Measurements from ENCODE around the gene WWOX.
A peak's percentile ranks its signal among the peaks of the same experiment; 100 is the strongest.

WWOX gene

GRCh38 chr16:78896280-78896679, 796.8 kb downstream of the WWOX start:
- DNase-seq = no peak

DNA sequence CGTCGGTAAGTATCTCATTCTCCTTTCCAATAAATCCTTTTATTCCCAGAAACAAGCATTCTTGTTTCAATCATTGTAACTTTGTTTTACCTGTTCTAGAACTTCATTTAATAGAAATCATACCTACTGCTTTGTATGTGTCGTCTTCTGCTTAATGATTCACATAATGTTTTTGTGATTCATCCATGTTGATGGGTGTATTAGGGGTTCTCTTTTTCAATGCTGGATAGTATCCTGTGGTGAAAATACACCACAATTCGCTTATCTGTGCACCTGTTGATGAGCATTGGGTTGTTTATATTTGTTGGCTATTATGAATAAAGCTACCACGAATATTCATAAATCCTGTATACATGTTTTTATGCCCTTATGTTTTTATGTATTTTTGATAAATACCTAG, 797.8 kb downstream of the WWOX start:
- DNase-seq = no peak

- no peak for DNase-seq
These were observed 800.8 kb downstream of the WWOX start for GRCh38 chr16:78900044-78900811.

DNA sequence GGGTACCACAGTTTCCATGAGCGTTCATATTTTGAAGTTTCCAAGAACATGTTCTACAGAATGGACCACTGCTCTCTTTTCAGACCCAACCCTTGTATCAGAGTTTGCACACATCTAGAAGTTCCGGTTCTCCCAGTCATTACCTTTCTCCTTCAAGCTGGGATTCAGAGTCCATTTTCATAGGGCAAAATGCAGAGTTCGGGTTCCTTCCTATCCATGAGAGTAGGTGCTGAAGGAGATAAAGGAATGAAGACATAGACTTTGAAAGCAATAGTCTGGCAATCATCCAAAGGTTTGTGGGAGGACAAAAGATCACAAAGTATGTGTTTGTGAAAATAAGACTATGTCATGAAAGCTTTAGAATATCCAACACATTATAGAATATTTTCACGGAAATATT, 801.5 kb downstream of the WWOX start:
- no peak for DNase-seq

- no peak for DNase-seq
These were observed 802.9 kb downstream of the WWOX start for GRCh38 chr16:78902321-78902720.

- no peak for DNase-seq
These were observed 803.8 kb downstream of the WWOX start for GRCh38 chr16:78903237-78903636.

DNA sequence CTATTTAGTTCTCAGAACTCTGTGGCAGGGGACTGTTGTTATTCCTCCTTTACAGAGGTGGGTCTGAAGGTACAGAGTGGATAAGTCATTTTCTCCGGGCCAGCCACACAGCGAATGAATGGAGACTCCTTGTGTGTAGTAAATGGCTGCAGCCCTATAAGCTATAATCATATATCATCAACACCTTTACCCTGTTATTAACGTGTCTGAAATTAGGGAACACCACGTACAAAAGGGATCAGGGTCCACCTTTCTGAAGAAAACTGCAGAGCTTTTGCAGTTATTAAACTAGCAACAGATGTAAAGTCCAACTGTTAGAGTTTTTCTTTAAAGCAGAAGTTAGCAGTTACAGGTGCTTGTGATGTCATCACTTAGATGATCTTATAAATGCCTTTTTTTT, 804.4 kb downstream of the WWOX start:
- no peak for DNase-seq

GRCh38 chr16:78906135-78906534, 806.7 kb downstream of the WWOX start:
- DNase-seq = no peak

- DNase-seq = no peak
These were observed 809.8 kb downstream of the WWOX start for GRCh38 chr16:78909226-78909625.

DNA sequence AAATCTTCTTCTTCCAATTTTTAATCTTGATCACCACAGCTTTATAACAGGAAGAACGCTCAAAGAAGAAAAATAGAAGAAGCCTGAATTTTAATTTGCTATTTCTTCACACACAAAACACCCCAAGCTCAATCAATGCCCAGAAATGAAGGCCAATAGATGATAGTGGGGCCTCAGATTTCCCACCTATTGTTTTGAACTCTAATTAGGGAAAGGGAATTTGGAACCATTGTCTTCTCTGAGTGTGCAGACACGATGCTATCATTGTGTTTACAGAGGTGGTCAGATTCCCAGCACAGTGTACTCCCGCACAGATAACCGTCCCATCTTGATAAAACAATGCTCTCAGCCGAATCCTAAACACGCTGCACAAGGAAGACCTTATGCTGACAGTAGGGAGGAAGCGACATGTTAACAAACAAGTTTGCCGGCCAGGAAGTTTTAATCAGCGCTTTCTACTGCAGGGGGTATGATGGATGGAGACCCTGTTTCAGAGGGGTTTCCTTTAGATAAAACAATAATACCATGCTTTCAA, 816.4 kb downstream of the WWOX start:
- no peak for DNase-seq

DNA sequence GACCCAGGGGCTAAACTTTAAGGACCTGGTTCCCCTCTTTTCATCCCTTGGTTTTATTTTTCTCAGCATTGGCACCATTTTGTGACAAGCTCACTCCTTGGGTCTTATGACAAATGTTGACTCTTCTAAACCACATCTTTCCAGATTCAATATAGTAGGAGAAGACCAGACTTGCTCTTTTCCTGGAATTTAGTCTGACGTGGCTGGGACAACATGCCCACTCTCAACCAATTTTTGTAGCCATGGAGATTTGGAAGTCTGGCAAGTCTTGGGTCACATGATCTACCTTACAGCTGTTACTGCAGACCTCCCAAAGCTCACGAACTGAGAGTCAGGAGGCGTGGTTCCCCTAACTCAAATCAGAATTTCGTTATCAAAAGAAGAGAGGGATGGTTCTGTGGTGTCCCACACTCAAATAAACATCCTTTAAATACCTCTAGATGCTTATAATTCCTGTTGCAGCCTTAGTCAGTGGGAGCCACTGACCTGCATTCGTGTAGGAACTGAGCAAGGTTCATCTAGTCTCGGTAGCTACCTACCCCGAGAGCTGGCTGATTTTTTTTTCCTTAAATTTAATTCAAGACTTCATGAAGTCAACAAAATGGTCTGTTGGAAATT, 817.6 kb downstream of the WWOX start:
- no peak for DNase-seq

DNA sequence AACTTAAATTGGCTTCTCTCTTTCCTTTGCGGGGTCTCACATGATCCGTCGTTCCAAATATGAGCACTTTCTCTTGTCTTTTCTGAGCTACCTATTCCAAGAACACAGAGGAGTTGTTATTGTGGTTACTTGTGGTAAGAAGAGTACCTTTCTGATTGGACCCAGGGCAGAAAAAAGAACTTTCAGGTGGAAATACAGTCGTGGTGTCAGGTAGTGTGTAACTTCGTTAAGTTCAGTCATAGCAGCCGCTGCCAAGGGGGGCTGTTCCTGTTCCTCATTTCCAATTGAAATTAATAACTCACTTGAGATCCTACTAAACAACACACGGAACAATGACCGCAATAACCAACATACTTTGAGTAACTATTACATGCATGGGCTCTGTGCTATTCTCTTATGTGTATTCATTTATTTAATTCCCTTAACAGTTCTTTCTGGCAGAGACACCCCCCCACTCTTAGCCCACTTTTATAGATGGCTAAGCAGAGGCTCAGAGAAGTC, 819.4 kb downstream of the WWOX start:
- DNase-seq = no peak

- no peak for DNase-seq
These were observed 820.4 kb downstream of the WWOX start for GRCh38 chr16:78919852-78920251.

- DNase-seq = no peak
These were observed 821.2 kb downstream of the WWOX start for GRCh38 chr16:78920621-78921020.

- DNase-seq = peak in 1 of 2 experiments; percentile 43
These were observed 825.8 kb downstream of the WWOX start for GRCh38 chr16:78925083-78925767.

DNA sequence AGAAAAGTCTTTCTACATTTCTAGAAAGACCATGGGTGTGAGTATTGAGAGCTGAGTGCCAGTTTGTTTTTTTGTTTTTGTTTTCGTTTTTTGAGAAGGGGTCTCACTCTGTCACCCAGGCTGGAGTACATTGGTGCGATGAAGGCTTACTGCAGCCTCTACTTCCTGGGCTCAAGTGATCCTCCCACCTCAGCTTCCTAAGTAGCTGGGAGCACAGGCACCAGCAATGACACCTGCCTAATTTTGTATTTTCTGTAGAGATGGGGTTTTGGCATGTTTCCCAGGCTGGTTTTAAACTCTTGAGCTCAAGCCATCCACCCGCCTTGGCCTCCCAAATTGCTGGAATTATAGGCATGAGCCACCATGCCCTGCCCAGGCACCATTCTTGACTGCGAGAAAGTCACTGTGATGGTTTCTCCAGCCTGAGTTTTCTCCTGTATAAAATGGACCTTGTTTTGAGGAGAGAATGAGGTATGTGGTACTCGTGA, 827.3 kb downstream of the WWOX start:
- no peak for DNase-seq

DNA sequence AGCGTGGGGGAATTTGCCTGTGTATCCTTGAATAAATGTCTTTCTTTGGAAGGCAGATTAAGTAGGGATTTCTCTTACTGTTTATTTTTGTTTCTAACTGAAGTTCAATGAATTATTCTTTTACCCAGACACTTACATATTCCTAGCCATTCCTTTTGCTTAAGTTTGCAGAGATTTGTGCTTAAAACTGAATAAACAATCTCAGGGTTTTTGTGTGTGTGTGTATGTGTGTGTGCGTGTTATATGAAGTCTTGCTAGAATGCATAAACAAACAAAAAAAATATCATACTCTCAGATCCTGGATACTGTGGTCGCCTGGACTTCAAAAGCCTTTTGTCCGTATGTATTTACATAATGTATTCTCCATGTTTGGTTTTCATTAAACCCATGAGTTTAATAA, 828.3 kb downstream of the WWOX start:
- DNase-seq = peak in 1 of 2 experiments; percentile 3

DNA sequence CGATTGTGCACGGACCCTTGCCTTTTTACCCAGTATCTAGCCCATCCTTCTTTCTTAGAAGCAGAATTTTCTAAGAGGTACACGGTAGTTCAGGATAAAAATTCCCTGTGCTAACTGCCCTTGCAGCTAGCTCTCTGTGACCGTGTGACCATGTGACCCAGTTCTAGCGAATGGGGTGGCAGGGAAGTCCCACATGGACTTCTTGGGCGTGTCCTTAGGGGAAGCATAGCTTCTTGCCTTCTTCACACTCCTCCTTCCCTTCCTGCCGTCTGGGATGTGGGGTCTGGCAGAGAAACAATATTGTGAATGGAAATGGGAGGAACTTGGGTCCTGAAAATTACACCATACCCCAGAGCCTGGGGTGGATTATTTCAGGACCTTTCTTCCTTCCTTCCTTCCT, 830.4 kb downstream of the WWOX start:
- no peak for DNase-seq

- no peak for DNase-seq
These were observed 831.1 kb downstream of the WWOX start for GRCh38 chr16:78930561-78930960.

DNA sequence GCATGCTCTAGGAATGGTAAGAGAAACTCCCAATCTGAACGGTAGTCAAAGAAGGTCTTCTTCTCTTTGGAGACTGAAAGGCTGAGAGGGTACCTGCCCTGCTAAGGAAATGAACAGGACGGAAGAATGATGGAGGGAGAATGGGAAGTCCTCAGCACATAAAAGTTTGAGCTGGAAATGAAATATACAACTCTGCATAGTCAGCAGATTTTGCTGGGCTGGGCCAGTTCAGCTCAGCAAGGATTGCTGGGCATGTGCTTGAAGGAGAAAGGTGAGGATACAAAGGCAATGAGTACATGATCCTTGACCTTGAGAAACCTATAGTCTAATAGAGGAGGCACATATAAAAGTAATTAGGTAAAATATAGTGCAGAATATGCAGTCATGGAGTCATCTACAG, 831.8 kb downstream of the WWOX start:
- no peak for DNase-seq

GRCh38 chr16:78931678-78932077, 832.2 kb downstream of the WWOX start:
- no peak for DNase-seq

- no peak for DNase-seq
These were observed 833.0 kb downstream of the WWOX start for GRCh38 chr16:78932355-78932943.

GRCh38 chr16:78936060-78936459, 836.6 kb downstream of the WWOX start:
- DNase-seq = no peak
